Activated CD4-positive, alpha-beta T cell treated with anti-CD3 and anti-CD28 coated beads, Interleukin-2, amount 10 ng/mL, durations not matched to agents 24 days and 14 days (primary cell): ENCODE results near the gene KCNK18. TPM values are rescaled to one million over a fixed set of nuclear protein-coding genes. Genes with fewer than 3 reads are reported as not detected.
"Not testable (repeated sequence)": the region's sequence is repeated elsewhere in the genome, so short reads cannot be mapped to it uniquely, and the experiment has no call there.

Experiments
- DNase-seq: peaks from one replicate; pipeline ENCODE4 v3.0.0; 2022
- H3K27ac Mint-ChIP-seq: one replicate; pipeline ENCODE4 v1.8.0; 2022; ENCODE audit warnings: mild to moderate bottlenecking, mixed read lengths
- H3K27me3 Mint-ChIP-seq: one replicate; pipeline ENCODE4 v1.8.0; 2022; ENCODE audit warnings: mixed read lengths
- H3K36me3 Mint-ChIP-seq: one replicate; pipeline ENCODE4 v1.8.0; 2022; ENCODE audit warnings: low read depth, mild to moderate bottlenecking, mixed read lengths
- H3K4me1 Mint-ChIP-seq: one replicate; pipeline ENCODE4 v1.8.0; 2021; ENCODE audit warnings: mixed read lengths
- H3K4me3 Mint-ChIP-seq: one replicate; pipeline ENCODE4 v1.8.0; 2022; ENCODE audit warnings: mild to moderate bottlenecking, moderate library complexity, mixed read lengths
- H3K9me3 Mint-ChIP-seq: one replicate; pipeline ENCODE4 v1.8.0; 2021; ENCODE audit warnings: mixed read lengths
- intact Hi-C: fragments of 100-400 bp; cut with micrococcal nuclease; formaldehyde crosslinking; loops from one replicate; pipeline ENCODE4 v1.15.1; 2023
- total RNA-seq: library from RNA; stranded (reverse); gene quantifications from 2 replicates; pipeline ENCODE4 v1.2.3, GENCODE V29; 2022

The KCNK18 gene
- total RNA-seq, 1 donor from 2014 or later = not detected

DNA sequence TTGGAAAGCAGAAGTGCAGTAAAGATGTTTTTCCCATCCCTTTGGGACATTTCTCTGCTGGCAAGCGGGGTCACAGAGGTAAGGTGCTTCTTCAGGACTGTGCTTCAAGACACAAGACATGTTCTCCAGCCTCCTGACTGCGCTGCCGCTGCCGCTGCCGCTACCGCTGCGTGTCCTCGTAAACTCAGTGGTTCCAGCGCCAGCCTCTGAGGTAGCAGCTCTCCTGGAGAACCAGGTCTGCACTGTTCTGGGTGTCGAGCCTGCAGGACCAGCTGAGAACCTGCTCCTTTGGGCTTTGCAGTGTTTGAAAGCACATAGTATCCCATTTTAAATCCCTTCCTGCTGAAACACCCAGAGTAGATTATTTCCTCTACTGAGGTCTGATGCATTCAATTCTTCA, 13.0 kb upstream of the KCNK18 start:
- H3K27me3 Mint-ChIP-seq = peaks cover 9% of the 10 kb centered on the region
- intact Hi-C loops = no loop called here
- H3K27ac Mint-ChIP-seq = no peak overlapping the region
- no peaks in the 10 kb centered on the region for H3K4me1 Mint-ChIP-seq
- H3K9me3 Mint-ChIP-seq = no peaks in the 10 kb centered on the region
- no peak for DNase-seq
- H3K4me3 Mint-ChIP-seq = no peak overlapping the region
- H3K36me3 Mint-ChIP-seq = no peaks in the 10 kb centered on the region

- no peak for DNase-seq
- H3K27ac Mint-ChIP-seq = no peak overlapping the region
- H3K36me3 Mint-ChIP-seq = no peaks in the 10 kb centered on the region
- H3K9me3 Mint-ChIP-seq = no peaks in the 10 kb centered on the region
- H3K27me3 Mint-ChIP-seq = peaks cover 9% of the 10 kb centered on the region
- no peaks in the 10 kb centered on the region for H3K4me1 Mint-ChIP-seq
- intact Hi-C loops = no loop called here
- H3K4me3 Mint-ChIP-seq = no peak overlapping the region
Observed at GRCh38 chr10:117184821-117185220, 12.5 kb upstream of the KCNK18 start.

- intact Hi-C loops, H3K27ac Mint-ChIP-seq: not testable (repeated sequence)
Observed at GRCh38 chr10:117185817-117186216, 11.5 kb upstream of the KCNK18 start.

DNA sequence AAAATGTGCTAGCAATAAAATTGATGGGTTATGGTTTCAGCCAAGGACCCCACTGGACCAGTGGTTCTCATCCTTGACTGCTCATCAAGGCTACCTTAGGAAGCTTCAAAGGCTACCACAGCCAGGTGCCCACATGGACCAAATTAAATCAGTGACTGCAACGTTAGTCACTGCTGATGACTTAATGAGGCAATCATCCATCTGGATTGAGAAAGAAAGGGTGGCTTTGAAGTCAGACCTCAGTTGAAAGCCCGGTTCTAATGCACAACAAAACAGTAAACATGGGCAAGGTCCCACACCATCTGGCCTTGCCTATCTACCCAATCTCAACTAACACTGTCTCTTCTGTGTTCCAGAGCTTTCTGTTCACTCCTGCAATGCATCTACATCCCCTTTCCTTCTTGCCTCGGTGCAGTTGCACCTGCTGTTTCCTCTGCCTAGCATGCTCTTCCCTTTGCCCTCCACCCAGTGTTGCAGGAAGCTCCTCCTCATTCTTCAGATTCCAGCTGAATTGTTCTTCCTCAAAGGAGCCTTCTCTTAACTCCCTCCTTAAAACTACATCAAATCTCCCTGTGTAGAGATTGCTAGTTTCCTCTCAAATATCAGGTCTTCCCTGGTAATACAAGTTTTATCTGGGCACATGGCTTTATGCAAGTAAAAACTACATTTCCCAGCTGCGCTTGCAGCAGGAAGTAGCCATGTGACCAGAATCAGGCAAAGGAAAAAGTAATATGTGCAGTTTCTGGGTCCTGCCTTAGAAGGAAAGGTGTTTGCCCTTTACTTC, 10.3 kb upstream of the KCNK18 start:
- no peaks in the 10 kb centered on the region for H3K27me3 Mint-ChIP-seq
- intact Hi-C loops = no loop called here

More at GRCh38 chr10:117185817-117186216, 11.5 kb upstream of the KCNK18 start:
- DNase-seq, H3K27me3 Mint-ChIP-seq, H3K4me1 Mint-ChIP-seq, H3K9me3 Mint-ChIP-seq, H3K4me3 Mint-ChIP-seq, H3K36me3 Mint-ChIP-seq: not testable (repeated sequence)

GRCh38 chr10:117188371-117188770, 8.9 kb upstream of the KCNK18 start:
- H3K36me3 Mint-ChIP-seq = no peaks in the 10 kb centered on the region
- no peaks in the 10 kb centered on the region for H3K9me3 Mint-ChIP-seq
- no peaks in the 10 kb centered on the region for H3K4me1 Mint-ChIP-seq
- no peaks in the 10 kb centered on the region for H3K27me3 Mint-ChIP-seq
- H3K27ac Mint-ChIP-seq = no peak overlapping the region
- intact Hi-C loops = no loop called here
- no peak overlapping the region for H3K4me3 Mint-ChIP-seq
- DNase-seq = no peak

More for the DNA sequence above, 10.3 kb upstream of the KCNK18 start:
- DNase-seq = no peak
- Mint-ChIP-seq H3K36me3 (no peaks in the 10 kb centered on the region), H3K9me3 (no peaks in the 10 kb centered on the region), H3K4me3 (no peak overlapping the region), H3K27ac (no peak overlapping the region), H3K4me1 (no peaks in the 10 kb centered on the region)

- intact Hi-C loops = no loop called here
- no peaks in the 10 kb centered on the region for H3K36me3 Mint-ChIP-seq
- H3K27me3 Mint-ChIP-seq = no peaks in the 10 kb centered on the region
- no peak overlapping the region for H3K4me3 Mint-ChIP-seq
- no peak overlapping the region for H3K27ac Mint-ChIP-seq
- H3K9me3 Mint-ChIP-seq = no peaks in the 10 kb centered on the region
- H3K4me1 Mint-ChIP-seq = no peaks in the 10 kb centered on the region
- no peak for DNase-seq
Observed at GRCh38 chr10:117189557-117189956, 7.7 kb upstream of the KCNK18 start.

GRCh38 chr10:117198088-117198487, 799 bp downstream of the KCNK18 start:
- Mint-ChIP-seq H3K4me3 (no peak overlapping the region), H3K27ac (no peak overlapping the region), H3K9me3 (no peaks in the 10 kb centered on the region), H3K36me3 (no peaks in the 10 kb centered on the region), H3K4me1 (no peaks in the 10 kb centered on the region), H3K27me3 (no peaks in the 10 kb centered on the region)
- intact Hi-C loops = no loop called here
- DNase-seq = no peak

GRCh38 chr10:117201826-117202225, 4.5 kb downstream of the KCNK18 start:
- intact Hi-C loops = no loop called here
- Mint-ChIP-seq H3K27ac (no peak overlapping the region), H3K4me3 (no peak overlapping the region), H3K9me3 (no peaks in the 10 kb centered on the region), H3K36me3 (no peaks in the 10 kb centered on the region), H3K27me3 (no peaks in the 10 kb centered on the region), H3K4me1 (no peaks in the 10 kb centered on the region)
- no peak for DNase-seq

DNA sequence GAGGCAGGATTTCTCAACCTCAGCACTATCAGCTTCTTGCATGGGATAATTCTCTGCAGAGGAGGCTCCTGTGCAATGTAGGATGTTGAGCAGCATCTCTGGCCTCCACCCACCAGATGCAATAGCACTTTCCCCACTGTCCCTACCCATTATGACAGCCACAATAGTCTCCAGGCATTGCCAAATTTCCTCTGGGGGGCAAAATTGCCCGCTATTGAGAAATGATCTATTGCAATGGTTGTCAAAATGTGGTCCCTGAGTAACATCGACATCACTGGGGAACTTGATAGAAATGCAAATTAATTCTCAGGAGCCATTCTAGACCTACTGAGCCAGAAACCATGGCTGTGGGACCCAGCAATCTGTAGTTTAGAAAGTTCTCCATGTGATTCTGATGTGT, 7.0 kb downstream of the KCNK18 start:
- no peaks in the 10 kb centered on the region for H3K9me3 Mint-ChIP-seq
- H3K4me1 Mint-ChIP-seq = no peaks in the 10 kb centered on the region
- intact Hi-C loops = no loop called here
- no peak overlapping the region for H3K4me3 Mint-ChIP-seq
- H3K27me3 Mint-ChIP-seq = no peaks in the 10 kb centered on the region
- no peak for DNase-seq
- H3K36me3 Mint-ChIP-seq = no peaks in the 10 kb centered on the region
- H3K27ac Mint-ChIP-seq = no peak overlapping the region

- intact Hi-C loops = no loop called here
- no peak for DNase-seq
- peaks cover 4% of the 10 kb centered on the region for H3K4me1 Mint-ChIP-seq
- no peaks in the 10 kb centered on the region for H3K36me3 Mint-ChIP-seq
- H3K27me3 Mint-ChIP-seq = peaks cover 19% of the 10 kb centered on the region
- H3K4me3 Mint-ChIP-seq = no peak overlapping the region
- H3K9me3 Mint-ChIP-seq = no peaks in the 10 kb centered on the region
- no peak overlapping the region for H3K27ac Mint-ChIP-seq
Observed at GRCh38 chr10:117212176-117212575, 14.9 kb downstream of the KCNK18 start.

DNA sequence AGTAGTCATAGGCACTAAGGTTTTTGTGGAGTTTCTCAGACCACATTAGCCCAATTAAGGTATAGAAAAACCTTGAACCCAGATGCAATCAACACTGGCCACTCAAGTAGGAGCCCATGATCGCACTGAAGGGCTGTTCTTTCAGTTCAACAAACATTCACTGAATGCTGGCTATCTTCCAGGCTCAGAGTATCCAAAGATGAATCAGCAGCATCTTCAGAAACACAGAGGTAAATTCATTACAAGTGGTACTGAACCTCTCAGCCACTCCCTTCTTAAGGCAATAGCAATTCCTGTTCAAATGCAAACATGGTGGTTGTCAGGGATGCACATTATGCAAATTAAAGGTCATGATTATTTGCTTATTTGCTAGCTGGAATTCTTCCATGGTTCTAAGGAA, 17.1 kb downstream of the KCNK18 start:
- Mint-ChIP-seq H3K9me3 (no peaks in the 10 kb centered on the region), H3K36me3 (no peaks in the 10 kb centered on the region), H3K4me3 (no peak overlapping the region), H3K4me1 (peaks cover 7% of the 10 kb centered on the region), H3K27ac (no peak overlapping the region), H3K27me3 (peaks cover 27% of the 10 kb centered on the region)
- intact Hi-C loops = no loop called here
- no peak for DNase-seq

DNA sequence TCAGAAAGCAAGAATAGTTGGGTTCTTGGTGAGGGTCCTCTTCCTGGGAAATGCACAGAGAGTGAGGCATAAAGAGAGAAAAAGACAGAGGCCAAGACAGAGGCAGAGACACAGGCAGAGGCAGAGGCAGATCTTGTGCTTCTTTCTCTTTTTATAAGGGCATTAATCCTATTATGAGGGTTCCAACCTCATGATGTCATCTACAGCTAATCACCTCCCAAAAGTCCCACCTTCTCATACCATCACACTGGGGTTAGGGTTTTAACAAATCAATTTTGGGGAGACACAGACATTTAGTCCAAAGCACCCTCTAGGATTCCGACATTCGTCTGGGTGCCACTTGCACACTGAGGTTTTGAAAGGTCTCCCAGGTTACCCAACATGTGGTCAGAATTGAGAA, 17.8 kb downstream of the KCNK18 start:
- no peak for DNase-seq
- Mint-ChIP-seq H3K27ac (no peak overlapping the region), H3K4me1 (peaks cover 7% of the 10 kb centered on the region), H3K36me3 (no peaks in the 10 kb centered on the region), H3K9me3 (no peaks in the 10 kb centered on the region), H3K4me3 (no peak overlapping the region), H3K27me3 (peaks cover 27% of the 10 kb centered on the region)
- intact Hi-C loops = loop anchor here (5.0 kb wide), 1 partner anchor 162 kb away; the partner anchor contains the start of gene PDZD8

- no peaks in the 10 kb centered on the region for H3K36me3 Mint-ChIP-seq
- peaks cover 7% of the 10 kb centered on the region for H3K4me1 Mint-ChIP-seq
- no peaks in the 10 kb centered on the region for H3K9me3 Mint-ChIP-seq
- H3K27me3 Mint-ChIP-seq = peaks cover 25% of the 10 kb centered on the region
- no peak overlapping the region for H3K27ac Mint-ChIP-seq
- intact Hi-C loops = loop anchor here (5.0 kb wide), 1 partner anchor 161 kb away; the partner anchor contains the start of gene PDZD8
- DNase-seq = no peak
- peak overlapping the region; percentile 83 for H3K4me3 Mint-ChIP-seq
Observed at GRCh38 chr10:117216028-117216427, 18.7 kb downstream of the KCNK18 start.

DNA sequence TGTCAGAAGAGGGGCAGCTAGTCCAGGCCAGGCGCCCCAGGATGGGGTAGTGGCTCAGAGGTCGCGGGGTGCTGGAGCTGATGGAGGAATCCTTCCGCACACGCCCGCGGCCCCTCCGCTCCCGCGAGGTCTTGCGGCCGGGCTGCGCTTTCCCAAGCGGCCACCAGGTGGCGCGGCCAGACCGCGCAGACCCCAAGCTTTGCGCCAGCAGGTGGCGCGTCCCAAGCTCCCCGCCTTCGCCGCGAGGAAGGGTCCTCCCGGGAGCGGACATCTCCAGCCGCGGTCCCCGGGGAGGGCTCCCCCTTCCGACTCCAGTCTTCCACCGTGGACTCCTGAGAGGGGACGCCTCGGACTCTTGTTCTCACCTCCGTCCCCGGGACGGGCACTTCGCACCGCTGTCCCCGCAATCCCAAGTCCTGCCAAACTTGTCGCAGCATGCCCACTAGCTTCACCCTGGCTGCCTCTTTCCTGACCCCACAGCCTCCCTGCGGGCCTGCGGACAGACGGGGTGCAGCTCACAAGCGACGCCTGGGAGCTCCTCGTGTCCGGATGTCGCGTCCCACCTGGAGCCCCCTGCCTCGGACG, 19.4 kb downstream of the KCNK18 start:
- Mint-ChIP-seq H3K27ac (no peak overlapping the region), H3K9me3 (no peaks in the 10 kb centered on the region), H3K4me1 (peaks cover 7% of the 10 kb centered on the region), H3K27me3 (peaks cover 24% of the 10 kb centered on the region), H3K36me3 (no peaks in the 10 kb centered on the region), H3K4me3 (peak overlapping the region; percentile 83)
- DNase-seq = peak; percentile 93
- intact Hi-C loops = loop anchor here (1.0 to 5.0 kb wide), 2 partner anchors 104 to 161 kb away; partner anchors contain the start of gene PDZD8
